OCI-LY1 (cell line): ENCODE data around the gene ZDHHC6.

Source experiments
- CTCF ChIP-seq: fragments of 200-600 bp; sonication (generic), shearing (Covaris generic); IDR thresholded peaks from 2 replicates; pipeline ENCODE4 v1.5.1; 2017; ENCODE audit warnings: mild to moderate bottlenecking, antibody characterized with exemption, low read length, moderate library complexity, mixed read lengths
- EZH2 ChIP-seq: fragments of 200-600 bp; sonication (generic), shearing (Covaris generic); IDR thresholded peaks from 2 replicates; pipeline ENCODE4 v1.8.0; 2017; ENCODE audit warnings: borderline replicate concordance, mixed run types, mild to moderate bottlenecking, antibody characterized with exemption, low read length, moderate library complexity, mixed read lengths

- TF ChIP-seq CTCF = no peak
- TF ChIP-seq EZH2 = no peak
Observed at GRCh38 chr10:112438356-112438755, 8.4 kb downstream of the ZDHHC6 start.
